ENCODE results near the gene MMAA. TPM values are rescaled to one million over a fixed set of nuclear protein-coding genes. Genes with fewer than 3 reads are reported as not detected.
"Not testable (repeated sequence)": the region's sequence is repeated elsewhere in the genome, so short reads cannot be mapped to it uniquely, and the experiment has no call there.

The MMAA gene
- total RNA-seq, 1 donor from 2014 or later = 3.5 TPM

DNA sequence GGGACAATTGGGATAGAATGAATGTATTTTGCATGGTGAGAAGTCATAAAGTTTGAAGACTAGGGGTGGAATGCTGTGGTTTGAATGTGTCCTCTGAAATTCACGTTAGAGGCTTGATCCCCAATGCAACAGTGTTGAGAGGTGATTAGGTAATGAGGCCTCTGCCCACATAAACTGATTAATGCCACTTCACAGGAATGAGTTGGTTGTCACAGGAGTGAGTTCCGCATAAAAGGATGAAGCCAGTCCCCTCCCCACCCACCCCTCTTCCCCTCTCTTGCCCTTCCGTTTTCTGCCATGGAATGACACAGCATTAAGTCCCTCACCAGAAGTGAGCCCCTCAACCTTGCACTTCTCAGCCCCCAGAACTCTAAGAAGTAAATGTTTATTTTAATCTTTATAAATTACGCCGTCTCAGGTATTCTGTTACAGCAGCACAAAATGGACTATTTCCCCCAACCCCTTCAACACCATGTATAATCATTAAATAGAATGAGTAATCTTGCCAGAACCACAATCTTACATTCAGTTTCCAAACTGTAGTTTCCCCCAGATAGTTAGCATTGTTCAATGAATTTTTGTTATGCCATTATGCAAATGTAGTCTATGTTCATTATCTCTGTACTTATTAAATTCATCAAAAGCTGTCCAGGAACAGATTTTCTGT lies 5.5 kb upstream of the MMAA start:
- H3K4me3 Mint-ChIP-seq (ENCODE audit: unreplicated experiment) = no peak overlapping the region
- H3K27ac Mint-ChIP-seq (ENCODE audit: unreplicated experiment) = no peak overlapping the region
- H3K27me3 Mint-ChIP-seq (ENCODE audit: unreplicated experiment) = peaks cover 3% of the 10 kb centered on the region
- TF ChIP-seq, protein P1, sequence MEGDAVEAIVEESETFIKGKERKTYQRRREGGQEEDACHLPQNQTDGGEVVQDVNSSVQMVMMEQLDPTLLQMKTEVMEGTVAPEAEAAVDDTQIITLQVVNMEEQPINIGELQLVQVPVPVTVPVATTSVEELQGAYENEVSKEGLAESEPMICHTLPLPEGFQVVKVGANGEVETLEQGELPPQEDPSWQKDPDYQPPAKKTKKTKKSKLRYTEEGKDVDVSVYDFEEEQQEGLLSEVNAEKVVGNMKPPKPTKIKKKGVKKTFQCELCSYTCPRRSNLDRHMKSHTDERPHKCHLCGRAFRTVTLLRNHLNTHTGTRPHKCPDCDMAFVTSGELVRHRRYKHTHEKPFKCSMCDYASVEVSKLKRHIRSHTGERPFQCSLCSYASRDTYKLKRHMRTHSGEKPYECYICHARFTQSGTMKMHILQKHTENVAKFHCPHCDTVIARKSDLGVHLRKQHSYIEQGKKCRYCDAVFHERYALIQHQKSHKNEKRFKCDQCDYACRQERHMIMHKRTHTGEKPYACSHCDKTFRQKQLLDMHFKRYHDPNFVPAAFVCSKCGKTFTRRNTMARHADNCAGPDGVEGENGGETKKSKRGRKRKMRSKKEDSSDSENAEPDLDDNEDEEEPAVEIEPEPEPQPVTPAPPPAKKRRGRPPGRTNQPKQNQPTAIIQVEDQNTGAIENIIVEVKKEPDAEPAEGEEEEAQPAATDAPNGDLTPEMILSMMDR (IDR thresholded peaks at IDR 0.05; ENCODE audit: partially characterized antibody, unreplicated experiment) = no peak
- DNase-seq = no peak
- no peaks in the 10 kb centered on the region for H3K9me3 Mint-ChIP-seq (ENCODE audit: unreplicated experiment)
- H3K4me1 Mint-ChIP-seq (ENCODE audit: low read depth, unreplicated experiment) = no peaks in the 10 kb centered on the region
- no peaks in the 10 kb centered on the region for H3K36me3 Mint-ChIP-seq (ENCODE audit: unreplicated experiment)

DNA sequence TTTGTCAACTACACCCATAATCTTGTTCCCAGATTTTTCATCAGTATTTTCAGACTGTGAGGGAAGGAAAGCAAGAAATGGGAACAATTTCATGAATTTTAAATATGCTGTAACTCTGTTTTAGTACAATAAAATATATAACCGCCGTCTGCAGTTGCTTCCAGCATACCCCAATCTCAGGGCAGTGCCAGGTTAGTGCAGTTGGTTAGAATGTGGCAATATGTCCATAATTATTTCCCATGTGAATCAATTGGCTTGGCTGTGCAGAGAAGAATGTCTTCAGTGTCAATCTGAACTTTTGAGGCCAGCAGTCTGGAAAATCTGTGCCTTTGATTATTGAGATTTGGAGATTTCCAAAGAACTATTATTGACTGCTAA lies 5.0 kb upstream of the MMAA start:
- no peak overlapping the region for H3K4me3 Mint-ChIP-seq (ENCODE audit: unreplicated experiment)
- no peaks in the 10 kb centered on the region for H3K9me3 Mint-ChIP-seq (ENCODE audit: unreplicated experiment)
- no peak overlapping the region for H3K27ac Mint-ChIP-seq (ENCODE audit: unreplicated experiment)
- H3K27me3 Mint-ChIP-seq (ENCODE audit: unreplicated experiment) = peaks cover 3% of the 10 kb centered on the region
- H3K36me3 Mint-ChIP-seq (ENCODE audit: unreplicated experiment) = no peaks in the 10 kb centered on the region
- no peaks in the 10 kb centered on the region for H3K4me1 Mint-ChIP-seq (ENCODE audit: low read depth, unreplicated experiment)
- TF ChIP-seq, protein P1 (IDR thresholded peaks at IDR 0.05; ENCODE audit: partially characterized antibody, unreplicated experiment) = no peak
- no peak for DNase-seq

DNA sequence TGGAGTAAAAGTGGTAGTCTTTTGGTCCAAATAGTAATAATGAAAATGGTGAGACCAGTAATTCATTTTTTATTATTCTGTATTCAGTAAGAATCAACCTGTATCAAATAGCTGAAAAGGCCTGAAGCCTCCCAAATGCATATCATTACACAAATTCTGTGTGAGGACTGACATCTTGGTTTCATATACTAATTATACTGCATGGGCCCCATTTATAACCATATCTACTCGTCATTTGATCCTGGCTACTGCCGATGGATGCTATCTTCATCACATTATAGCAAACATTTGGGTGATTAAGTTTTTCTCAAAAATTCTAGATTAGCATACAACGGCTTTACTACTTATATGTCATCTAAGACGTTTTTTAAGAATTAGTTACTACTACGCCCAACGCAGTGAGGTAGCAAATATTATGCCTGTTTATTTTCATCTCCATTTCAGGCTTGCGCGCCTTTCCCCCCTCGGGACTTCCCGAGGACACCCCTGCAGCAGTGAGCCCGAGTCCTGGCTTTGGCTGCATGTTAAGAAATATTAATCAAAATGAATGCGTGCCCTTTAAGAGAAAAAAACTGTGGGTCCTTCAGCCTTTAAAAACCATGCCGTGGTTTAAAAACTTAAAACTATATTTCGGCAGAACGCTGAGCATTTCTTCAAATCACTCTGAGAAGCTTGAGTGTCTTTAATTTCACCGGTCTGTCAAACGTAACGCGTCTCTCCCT lies 814 bp upstream of the MMAA start:
- H3K27me3 Mint-ChIP-seq (ENCODE audit: unreplicated experiment) = peaks cover 3% of the 10 kb centered on the region
- peaks cover 2% of the 10 kb centered on the region for H3K4me1 Mint-ChIP-seq (ENCODE audit: low read depth, unreplicated experiment)
- H3K9me3 Mint-ChIP-seq (ENCODE audit: unreplicated experiment) = peaks cover 2% of the 10 kb centered on the region
- H3K36me3 Mint-ChIP-seq (ENCODE audit: unreplicated experiment) = peaks cover 4% of the 10 kb centered on the region
- no peak overlapping the region for H3K27ac Mint-ChIP-seq (ENCODE audit: unreplicated experiment)
- H3K4me3 Mint-ChIP-seq (ENCODE audit: unreplicated experiment) = peak overlapping the region; percentile 93
- TF ChIP-seq, protein P1 (IDR thresholded peaks at IDR 0.05; ENCODE audit: partially characterized antibody, unreplicated experiment) = no peak
- DNase-seq = no peak

DNA sequence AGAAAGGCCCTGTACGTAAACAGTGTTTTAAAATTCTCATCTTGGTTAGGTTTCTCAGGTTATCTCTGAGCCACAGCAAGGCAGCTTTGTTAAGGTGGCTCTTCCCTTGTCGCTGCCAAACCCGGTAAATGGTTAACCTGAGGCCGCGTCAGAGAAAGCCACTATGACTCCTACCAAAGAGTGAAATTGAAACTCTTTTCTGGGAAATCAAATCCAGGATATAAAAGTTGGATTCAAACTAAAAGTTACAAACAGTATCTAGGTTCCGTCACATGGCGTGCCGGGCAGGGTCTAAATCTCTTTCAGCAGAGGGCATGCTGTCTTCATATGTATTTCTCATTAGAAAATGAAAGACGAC lies 433 bp downstream of the MMAA start:
- no peak for DNase-seq
- peak overlapping the region; percentile 79 for H3K27ac Mint-ChIP-seq (ENCODE audit: unreplicated experiment)
- peaks cover 4% of the 10 kb centered on the region for H3K36me3 Mint-ChIP-seq (ENCODE audit: unreplicated experiment)
- TF ChIP-seq, protein P1 (IDR thresholded peaks at IDR 0.05; ENCODE audit: partially characterized antibody, unreplicated experiment) = no peak
- peaks cover 3% of the 10 kb centered on the region for H3K27me3 Mint-ChIP-seq (ENCODE audit: unreplicated experiment)
- H3K9me3 Mint-ChIP-seq (ENCODE audit: unreplicated experiment) = peaks cover 2% of the 10 kb centered on the region
- H3K4me3 Mint-ChIP-seq (ENCODE audit: unreplicated experiment) = peak overlapping the region; percentile 93
- peaks cover 2% of the 10 kb centered on the region for H3K4me1 Mint-ChIP-seq (ENCODE audit: low read depth, unreplicated experiment)

DNA sequence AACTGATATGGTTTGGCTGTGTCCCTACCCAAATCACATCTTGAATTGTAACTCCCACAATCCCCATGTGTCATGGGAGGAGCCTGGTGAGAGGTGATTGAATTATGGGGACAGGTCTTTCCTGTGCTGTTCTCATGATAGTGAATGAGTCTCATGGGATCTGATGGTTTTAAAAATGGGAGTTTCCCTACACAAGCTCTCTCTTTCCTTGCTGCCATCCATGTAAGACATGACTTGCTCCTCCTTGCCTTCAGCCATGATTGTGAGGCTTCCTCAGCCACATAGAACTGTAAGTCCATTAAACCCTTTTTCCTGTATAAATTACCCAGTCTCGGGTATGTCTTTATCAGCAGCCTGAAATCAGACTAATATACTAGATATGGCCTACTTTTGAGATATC lies 2.9 kb downstream of the MMAA start:
- not testable (repeated sequence) for DNase-seq

More for the DNA sequence above, 2.9 kb downstream of the MMAA start:
- H3K4me3 Mint-ChIP-seq (ENCODE audit: unreplicated experiment); H3K27ac Mint-ChIP-seq (ENCODE audit: unreplicated experiment); H3K9me3 Mint-ChIP-seq (ENCODE audit: unreplicated experiment); H3K4me1 Mint-ChIP-seq (ENCODE audit: low read depth, unreplicated experiment); H3K27me3 Mint-ChIP-seq (ENCODE audit: unreplicated experiment); H3K36me3 Mint-ChIP-seq (ENCODE audit: unreplicated experiment): not testable (repeated sequence)

Data from glutamatergic neuron (in vitro differentiated cells).